Epithelial cell of proximal tubule (primary cell): ENCODE measurements around the gene PRUNE1. TPM values are rescaled to one million over a fixed set of nuclear protein-coding genes. Genes with fewer than 3 reads are reported as not detected.

Experiments used
- DNase-seq: peaks from one replicate; pipeline ENCODE4 v3.0.0-alpha.2; 2011; ENCODE audit warnings: low read depth
- H3K4me3 ChIP-seq: 2 replicates; pipeline ENCODE4 v1.5.1; 2011; ENCODE audit warnings: low read depth, mild to moderate bottlenecking, low read length
- total RNA-seq: library from RNA; depleted of rRNA; stranded (reverse); fragments of >200 nt; gene quantifications from 2 replicates; pipeline ENCODE4 v1.2.3, GENCODE V29; 2015
- TF ChIP-seq, protein P1 (sequence below): conservative IDR thresholded peaks from 2 replicates; pipeline ENCODE4 v1.5.1; 2012; ENCODE audit warnings: low read depth, mild to moderate bottlenecking, low read length

The PRUNE1 gene, protein sequence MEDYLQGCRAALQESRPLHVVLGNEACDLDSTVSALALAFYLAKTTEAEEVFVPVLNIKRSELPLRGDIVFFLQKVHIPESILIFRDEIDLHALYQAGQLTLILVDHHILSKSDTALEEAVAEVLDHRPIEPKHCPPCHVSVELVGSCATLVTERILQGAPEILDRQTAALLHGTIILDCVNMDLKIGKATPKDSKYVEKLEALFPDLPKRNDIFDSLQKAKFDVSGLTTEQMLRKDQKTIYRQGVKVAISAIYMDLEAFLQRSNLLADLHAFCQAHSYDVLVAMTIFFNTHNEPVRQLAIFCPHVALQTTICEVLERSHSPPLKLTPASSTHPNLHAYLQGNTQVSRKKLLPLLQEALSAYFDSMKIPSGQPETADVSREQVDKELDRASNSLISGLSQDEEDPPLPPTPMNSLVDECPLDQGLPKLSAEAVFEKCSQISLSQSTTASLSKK
- total RNA-seq, result 14.8 and 15.2 TPM in 2 replicates

DNA sequence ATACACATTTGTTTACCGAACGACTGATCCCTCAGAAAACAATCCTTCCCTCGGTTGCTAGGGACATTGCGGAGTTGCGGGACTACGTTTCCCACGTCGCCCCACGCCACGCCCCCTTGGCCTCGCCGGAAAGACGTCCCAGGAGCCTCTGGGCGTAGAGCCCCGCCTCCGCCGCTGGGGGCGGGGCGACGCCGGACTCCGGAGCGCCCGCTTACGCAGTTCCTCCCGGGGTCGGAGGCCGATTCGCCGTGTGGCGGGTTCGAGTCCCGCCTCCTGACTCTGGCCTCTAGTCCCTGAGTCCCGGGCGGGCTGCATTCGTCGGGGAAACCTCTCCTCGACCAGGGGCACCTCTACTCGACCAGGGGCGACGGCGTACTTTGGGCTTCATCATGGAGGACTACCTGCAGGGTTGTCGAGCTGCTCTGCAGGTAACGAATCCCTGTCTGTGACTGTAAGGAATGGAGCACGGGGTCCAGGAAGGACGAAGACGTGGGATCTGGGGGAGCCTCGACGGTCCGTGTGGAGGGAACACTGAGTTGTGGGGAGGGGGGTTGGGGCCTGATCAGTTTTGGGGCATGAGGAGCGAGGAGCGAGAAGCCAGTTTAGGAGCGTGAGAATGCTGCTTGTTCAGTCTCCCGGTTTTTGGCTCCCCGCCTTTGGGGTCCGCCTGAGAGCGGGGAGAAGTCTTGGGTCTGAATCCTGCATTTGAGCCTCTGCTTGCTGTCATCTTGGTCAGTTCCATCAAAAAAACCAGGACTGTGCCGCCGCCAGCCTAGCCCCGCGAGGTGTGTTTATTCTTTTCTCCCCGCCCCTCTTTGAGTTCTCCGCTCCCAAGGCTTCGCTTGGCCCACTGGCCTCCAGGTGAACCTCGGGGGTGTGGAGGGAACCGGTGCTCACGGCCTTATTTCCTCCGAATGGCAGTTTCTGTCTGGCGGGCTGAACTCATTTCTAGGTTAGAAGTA, at the start of gene PRUNE1:
TSS of gene PRUNE1 (plus strand) at position 206 of the 962 bp plus-strand sequence. CDS start at position 390, 184 bp downstream.
- peak within 1 kb of the TSS; percentile 88 for H3K4me3 ChIP-seq
- TF ChIP-seq, protein P1, sequence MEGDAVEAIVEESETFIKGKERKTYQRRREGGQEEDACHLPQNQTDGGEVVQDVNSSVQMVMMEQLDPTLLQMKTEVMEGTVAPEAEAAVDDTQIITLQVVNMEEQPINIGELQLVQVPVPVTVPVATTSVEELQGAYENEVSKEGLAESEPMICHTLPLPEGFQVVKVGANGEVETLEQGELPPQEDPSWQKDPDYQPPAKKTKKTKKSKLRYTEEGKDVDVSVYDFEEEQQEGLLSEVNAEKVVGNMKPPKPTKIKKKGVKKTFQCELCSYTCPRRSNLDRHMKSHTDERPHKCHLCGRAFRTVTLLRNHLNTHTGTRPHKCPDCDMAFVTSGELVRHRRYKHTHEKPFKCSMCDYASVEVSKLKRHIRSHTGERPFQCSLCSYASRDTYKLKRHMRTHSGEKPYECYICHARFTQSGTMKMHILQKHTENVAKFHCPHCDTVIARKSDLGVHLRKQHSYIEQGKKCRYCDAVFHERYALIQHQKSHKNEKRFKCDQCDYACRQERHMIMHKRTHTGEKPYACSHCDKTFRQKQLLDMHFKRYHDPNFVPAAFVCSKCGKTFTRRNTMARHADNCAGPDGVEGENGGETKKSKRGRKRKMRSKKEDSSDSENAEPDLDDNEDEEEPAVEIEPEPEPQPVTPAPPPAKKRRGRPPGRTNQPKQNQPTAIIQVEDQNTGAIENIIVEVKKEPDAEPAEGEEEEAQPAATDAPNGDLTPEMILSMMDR, result no peak
- peak; percentile 74 for DNase-seq

DNA sequence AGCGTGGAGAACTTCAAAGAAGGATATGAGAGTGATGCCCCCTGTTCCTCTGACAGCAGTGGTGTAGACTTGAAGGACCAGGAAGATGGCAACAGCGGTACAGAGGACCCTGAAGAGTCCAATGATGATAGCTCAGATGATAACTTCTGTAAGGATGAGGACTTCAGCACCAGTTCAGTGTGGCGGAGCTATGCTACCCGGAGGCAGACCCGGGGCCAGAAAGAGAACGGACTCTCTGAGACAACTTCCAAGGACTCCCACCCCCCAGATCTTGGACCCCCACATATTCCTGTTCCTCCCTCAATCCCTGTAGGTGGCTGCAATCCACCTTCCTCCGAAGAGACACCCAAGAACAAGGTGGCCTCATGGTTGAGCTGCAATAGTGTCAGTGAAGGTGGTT, 47.6 kb upstream of the PRUNE1 start:
- TF ChIP-seq, protein P1, result no peak
- no peak overlapping the region for H3K4me3 ChIP-seq
- DNase-seq, result no peak

DNA sequence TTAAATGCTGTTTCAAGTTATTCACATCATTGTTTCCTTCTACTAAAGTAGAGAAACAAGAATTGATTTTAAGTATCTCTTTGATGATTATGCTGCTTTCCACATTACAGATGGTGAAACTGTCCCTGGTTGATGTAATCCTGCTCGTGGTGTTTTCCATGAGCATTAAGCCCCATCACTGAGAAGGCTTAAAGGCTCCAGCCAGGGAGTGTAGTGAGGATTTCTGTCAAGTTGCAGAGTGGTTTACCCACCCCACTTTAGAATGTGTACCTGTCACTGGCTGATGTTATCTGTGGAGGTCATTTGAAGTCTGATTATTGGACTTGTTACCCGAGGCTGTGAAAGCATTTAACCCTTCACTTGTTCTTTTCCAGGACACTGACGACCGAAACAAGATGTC, 46.5 kb upstream of the PRUNE1 start:
- no peak overlapping the region for H3K4me3 ChIP-seq
- TF ChIP-seq, protein P1, result no peak
- no peak for DNase-seq

DNA sequence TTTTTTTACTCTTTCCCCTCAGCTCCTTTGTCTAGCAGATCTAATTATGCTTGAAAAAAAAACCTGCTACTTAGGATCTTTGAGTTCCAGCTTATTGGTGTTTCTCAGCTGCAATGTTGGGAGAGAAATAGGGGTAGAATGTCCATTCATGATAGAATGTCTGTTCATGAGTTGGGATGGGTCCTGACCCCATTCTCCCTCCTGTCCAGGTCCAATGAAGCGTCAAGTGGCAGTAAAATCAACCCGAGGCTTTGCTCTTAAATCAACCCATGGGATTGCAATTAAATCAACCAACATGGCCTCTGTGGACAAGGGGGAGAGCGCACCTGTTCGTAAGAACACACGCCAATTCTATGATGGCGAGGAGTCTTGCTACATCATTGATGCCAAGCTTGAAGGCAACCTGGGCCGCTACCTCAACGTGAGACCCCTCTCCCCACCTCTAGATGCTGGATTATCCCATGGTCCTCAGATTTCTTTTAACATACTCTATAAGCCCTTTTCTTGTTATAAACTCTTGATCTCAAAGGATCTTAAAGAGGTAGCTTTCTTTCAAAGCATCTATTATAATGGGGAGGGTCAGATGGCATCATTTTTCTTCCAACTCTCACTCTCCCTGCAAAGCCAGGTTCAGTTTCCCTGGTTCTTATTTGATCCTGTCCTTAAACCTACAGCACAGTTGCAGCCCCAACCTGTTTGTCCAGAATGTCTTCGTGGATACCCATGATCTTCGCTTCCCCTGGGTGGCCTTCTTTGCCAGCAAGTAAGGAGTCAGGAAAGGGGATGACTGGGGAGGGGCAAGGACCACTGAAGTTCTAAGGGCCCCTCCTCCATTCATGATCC, 44.7 kb upstream of the PRUNE1 start:
- H3K4me3 ChIP-seq, result no peak overlapping the region
- TF ChIP-seq, protein P1, result no peak
- DNase-seq, result no peak

DNA sequence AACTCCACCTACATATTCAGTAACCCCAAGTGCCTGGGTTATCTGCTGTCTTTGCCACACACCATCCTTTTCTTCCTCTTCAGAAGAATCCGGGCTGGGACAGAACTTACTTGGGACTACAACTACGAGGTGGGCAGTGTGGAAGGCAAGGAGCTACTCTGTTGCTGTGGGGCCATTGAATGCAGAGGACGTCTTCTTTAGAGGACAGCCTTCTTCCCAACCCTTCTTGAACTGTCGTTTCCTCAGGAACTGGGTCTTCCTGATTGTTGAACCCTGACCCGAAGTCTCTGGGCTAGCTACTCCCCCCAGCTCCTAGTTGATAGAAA, 44.1 kb upstream of the PRUNE1 start:
- H3K4me3 ChIP-seq, result no peak overlapping the region

DNA sequence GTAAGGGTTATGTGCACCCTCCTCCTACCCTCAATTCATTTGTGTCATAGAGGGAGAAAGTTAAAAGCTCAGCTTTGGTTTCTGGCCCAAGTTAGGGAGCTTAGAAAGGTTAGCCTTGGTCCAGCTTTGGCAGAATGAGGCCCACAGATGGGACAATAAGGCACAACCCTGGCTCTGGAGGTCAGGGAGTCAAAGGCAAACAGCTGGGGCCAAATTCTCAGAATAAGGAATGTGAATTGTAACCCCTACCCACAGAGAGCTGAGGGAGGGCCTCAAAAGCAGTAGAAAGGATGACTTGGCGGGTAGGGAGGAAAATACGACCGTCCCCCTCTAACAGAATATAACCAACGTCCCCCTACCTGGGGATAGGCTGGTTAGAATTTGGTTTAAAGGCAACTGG, 42.6 kb upstream of the PRUNE1 start:
- no peak for DNase-seq
- TF ChIP-seq, protein P1, result no peak
- H3K4me3 ChIP-seq, result no peak overlapping the region

More for the DNA sequence above, 44.1 kb upstream of the PRUNE1 start:
- TF ChIP-seq, protein P1, result no peak
- DNase-seq, result no peak
